NCI-H1092 (cell line): ENCODE data around the gene GRHPR.
"Not testable (repeated sequence)": the region's sequence is repeated elsewhere in the genome, so short reads cannot be mapped to it uniquely, and the experiment has no call there.

ENCODE experiments used
- DNase-seq: peaks from one replicate; lab custom pipeline; 2025; lab: John Stamatoyannopoulos, UW

The GRHPR gene

GRCh38 chr9:37422289-37423104 lies at the start of gene GRHPR:
Gene GRHPR (plus strand): TSS chr9:37422696. CDS start chr9:37422751, 55 bp downstream.
- DNase-seq = peak; percentile 80

- DNase-seq = no peak
Measured at GRCh38 chr9:37372839-37373238, 49.7 kb upstream of the GRHPR start.

GRCh38 chr9:37373621-37374020 lies 48.9 kb upstream of the GRHPR start:
- DNase-seq = no peak

GRCh38 chr9:37374892-37375291 lies 47.6 kb upstream of the GRHPR start:
- DNase-seq = no peak

GRCh38 chr9:37377688-37378612 lies 44.5 kb upstream of the GRHPR start:
- no peak for DNase-seq

GRCh38 chr9:37378613-37379004 lies 43.9 kb upstream of the GRHPR start:
- DNase-seq = no peak

GRCh38 chr9:37379835-37380234 lies 42.7 kb upstream of the GRHPR start:
- no peak for DNase-seq

GRCh38 chr9:37380570-37380969 lies 41.9 kb upstream of the GRHPR start:
- no peak for DNase-seq

GRCh38 chr9:37381094-37381741 lies 41.3 kb upstream of the GRHPR start:
- DNase-seq = no peak

GRCh38 chr9:37382161-37382981 lies 40.1 kb upstream of the GRHPR start:
- DNase-seq = no peak

- no peak for DNase-seq
Measured at GRCh38 chr9:37382982-37383357, 39.5 kb upstream of the GRHPR start.

- DNase-seq = no peak
Measured at GRCh38 chr9:37383393-37383792, 39.1 kb upstream of the GRHPR start.

- no peak for DNase-seq
Measured at GRCh38 chr9:37383876-37384746, 38.4 kb upstream of the GRHPR start.

GRCh38 chr9:37385286-37385685 lies 37.2 kb upstream of the GRHPR start:
- DNase-seq = no peak

- no peak for DNase-seq
Measured at GRCh38 chr9:37386988-37387387, 35.5 kb upstream of the GRHPR start.

GRCh38 chr9:37390759-37391158 lies 31.7 kb upstream of the GRHPR start:
- DNase-seq = no peak

- DNase-seq = no peak
Measured at GRCh38 chr9:37392272-37392671, 30.2 kb upstream of the GRHPR start.

GRCh38 chr9:37395229-37395628 lies 27.3 kb upstream of the GRHPR start:
- DNase-seq = no peak

- no peak for DNase-seq
Measured at GRCh38 chr9:37395663-37396062, 26.8 kb upstream of the GRHPR start.

GRCh38 chr9:37397948-37398347 lies 24.5 kb upstream of the GRHPR start:
- DNase-seq = not testable (repeated sequence)
